ENCODE measurements around the gene SLC11A2. TPM values are rescaled to one million over a fixed set of nuclear protein-coding genes. Genes with fewer than 3 reads are reported as not detected.

SLC11A2 gene
- total and polyA plus RNA-seq, 2 donors (not counting 1 experiment from before 2014, with no cell fraction given) = 19.7 to 42.0 TPM

DNA sequence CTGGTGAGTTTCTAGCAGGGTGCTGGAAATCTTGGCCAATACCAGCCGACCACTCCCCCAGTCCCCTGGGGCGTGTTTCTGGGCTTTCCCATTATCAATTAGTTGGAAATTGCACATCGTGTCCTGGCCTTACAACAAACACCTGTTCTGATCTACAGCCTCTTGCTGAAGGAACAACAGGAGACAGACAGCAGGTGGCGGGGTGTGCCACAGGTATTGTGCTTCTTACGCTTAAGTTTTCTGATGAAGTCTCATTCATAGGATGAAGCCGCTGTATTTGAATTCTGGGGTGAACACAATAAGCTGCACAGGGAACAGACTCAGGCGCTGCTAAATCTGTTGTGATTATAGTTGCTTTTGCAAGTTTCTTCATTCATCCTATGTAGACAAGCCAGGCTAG is 73.1 kb downstream of the SLC11A2 start:
- Histone ChIP-seq H3K9me3 (ENCODE audit: control extremely low read depth in 1 of 3, control insufficient read depth in 2 of 3, insufficient read depth in 1 of 3, low read length in 2 of 3) (no peaks in the 10 kb centered on the region), H3K4me1 (ENCODE audit: control insufficient read depth in 2 of 2, insufficient read depth in 2 of 2, low read length in 2 of 2) (no peaks in the 10 kb centered on the region), H4K20me1 (ENCODE audit: control insufficient read depth, insufficient read depth, low read length, poor library complexity, severe bottlenecking) (no peaks in the 10 kb centered on the region), H3K27ac (ENCODE audit: low read length in 2 of 2) (no peak overlapping the region), H3K4me3 (ENCODE audit: control extremely low read depth in 1 of 5, extremely low read depth in 1 of 5, insufficient read depth in 1 of 5, low read depth in 2 of 5, low read length in 4 of 5) (no peak overlapping the region), H3K36me3 (replicated peaks in 1 of 2; ENCODE audit: control extremely low read depth in 1 of 2, control insufficient read depth in 1 of 2, extremely low read depth in 1 of 2, insufficient read depth in 2 of 2, low read length in 1 of 2) (no peaks in the 10 kb centered on the region), H3K79me2 (ENCODE audit: control insufficient read depth, insufficient read depth, low read length) (no peaks in the 10 kb centered on the region), H2AFZ (ENCODE audit: insufficient read depth, low read depth, low read length, poor library complexity, severe bottlenecking) (no peak overlapping the region), H3K9ac (ENCODE audit: low read length) (no peak overlapping the region), H3K27me3 (replicated peaks in 1 of 4; ENCODE audit: control extremely low read depth in 1 of 4, control insufficient read depth in 3 of 4, insufficient read depth in 4 of 4, low read length in 3 of 4) (no peaks in the 10 kb centered on the region), H3K4me2 (replicated peaks; ENCODE audit: low read depth, low read length, poor library complexity, severe bottlenecking) (no peak overlapping the region)
- no peak for ATAC-seq (ENCODE audit: low read depth)
- WGBS (ENCODE audit: insufficient coverage) = 100% methylated on average over 5 of the region's 7 CpGs
- no peak for TF ChIP-seq EZH2 (IDR thresholded peaks at IDR 0.05; ENCODE audit: borderline replicate concordance, insufficient read depth, low read depth, low read length, poor library complexity, severe bottlenecking)
- TF ChIP-seq, protein P1, sequence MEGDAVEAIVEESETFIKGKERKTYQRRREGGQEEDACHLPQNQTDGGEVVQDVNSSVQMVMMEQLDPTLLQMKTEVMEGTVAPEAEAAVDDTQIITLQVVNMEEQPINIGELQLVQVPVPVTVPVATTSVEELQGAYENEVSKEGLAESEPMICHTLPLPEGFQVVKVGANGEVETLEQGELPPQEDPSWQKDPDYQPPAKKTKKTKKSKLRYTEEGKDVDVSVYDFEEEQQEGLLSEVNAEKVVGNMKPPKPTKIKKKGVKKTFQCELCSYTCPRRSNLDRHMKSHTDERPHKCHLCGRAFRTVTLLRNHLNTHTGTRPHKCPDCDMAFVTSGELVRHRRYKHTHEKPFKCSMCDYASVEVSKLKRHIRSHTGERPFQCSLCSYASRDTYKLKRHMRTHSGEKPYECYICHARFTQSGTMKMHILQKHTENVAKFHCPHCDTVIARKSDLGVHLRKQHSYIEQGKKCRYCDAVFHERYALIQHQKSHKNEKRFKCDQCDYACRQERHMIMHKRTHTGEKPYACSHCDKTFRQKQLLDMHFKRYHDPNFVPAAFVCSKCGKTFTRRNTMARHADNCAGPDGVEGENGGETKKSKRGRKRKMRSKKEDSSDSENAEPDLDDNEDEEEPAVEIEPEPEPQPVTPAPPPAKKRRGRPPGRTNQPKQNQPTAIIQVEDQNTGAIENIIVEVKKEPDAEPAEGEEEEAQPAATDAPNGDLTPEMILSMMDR (IDR thresholded peaks at IDR 0.05) = no peak
- peaks cover 2% of the 10 kb centered on the region for H3K4me1 Mint-ChIP-seq
- no peaks in the 10 kb centered on the region for H3K9me3 Mint-ChIP-seq (ENCODE audit: insufficient read depth)
- H3K27me3 Mint-ChIP-seq = no peaks in the 10 kb centered on the region
- H3K27ac Mint-ChIP-seq = no peak overlapping the region
- intact Hi-C loops (cut with micrococcal nuclease) = no loop called here
- CTCF ChIA-PET = no interaction called here
- POLR2A ChIA-PET = no interaction called here
- no peak overlapping the region for H3K4me3 Mint-ChIP-seq
- DNase-seq = no peak

DNA sequence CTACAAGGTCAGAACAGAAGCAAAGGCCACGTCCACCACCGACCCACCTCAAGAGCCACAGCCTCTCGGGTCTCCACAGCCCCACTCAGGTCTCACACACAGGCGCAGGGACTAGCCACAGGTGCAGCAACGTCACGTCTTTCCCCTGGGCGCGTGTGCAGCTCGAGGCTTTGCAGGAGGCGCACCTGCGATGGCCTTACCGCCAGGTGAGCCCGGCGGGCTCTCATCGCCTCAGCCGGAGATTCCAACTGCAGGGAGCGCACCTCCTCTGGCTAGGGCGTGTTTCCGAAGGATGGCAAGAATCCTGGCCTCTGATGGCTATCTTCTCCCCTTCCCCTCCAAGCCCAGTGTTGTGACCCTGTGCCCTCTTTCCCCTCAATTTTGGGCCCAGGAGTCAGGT is 73.7 kb downstream of the SLC11A2 start, which contains the start of gene HIGD1C:
Gene HIGD1C, plus strand, starts transcription at position 35 of the 400 bp plus-strand sequence. CDS start 1,455 bp downstream, outside the sequence.
- Histone ChIP-seq H3K27me3 (replicated peaks in 1 of 4; ENCODE audit: control extremely low read depth in 1 of 4, control insufficient read depth in 3 of 4, insufficient read depth in 4 of 4, low read length in 3 of 4) (no peaks in the 10 kb centered on the region), H3K36me3 (replicated peaks in 1 of 2; ENCODE audit: control extremely low read depth in 1 of 2, control insufficient read depth in 1 of 2, extremely low read depth in 1 of 2, insufficient read depth in 2 of 2, low read length in 1 of 2) (no peaks in the 10 kb centered on the region), H4K20me1 (ENCODE audit: control insufficient read depth, insufficient read depth, low read length, poor library complexity, severe bottlenecking) (no peaks in the 10 kb centered on the region), H3K9ac (ENCODE audit: low read length) (no peak within 1 kb of the TSS), H3K27ac (ENCODE audit: low read length in 2 of 2) (no peak within 1 kb of the TSS), H3K4me3 (ENCODE audit: control extremely low read depth in 1 of 5, extremely low read depth in 1 of 5, insufficient read depth in 1 of 5, low read depth in 2 of 5, low read length in 4 of 5) (no peak within 1 kb of the TSS), H3K4me2 (replicated peaks; ENCODE audit: low read depth, low read length, poor library complexity, severe bottlenecking) (no peak within 1 kb of the TSS), H3K79me2 (ENCODE audit: control insufficient read depth, insufficient read depth, low read length) (no peaks in the 10 kb centered on the region), H3K9me3 (ENCODE audit: control extremely low read depth in 1 of 3, control insufficient read depth in 2 of 3, insufficient read depth in 1 of 3, low read length in 2 of 3) (no peaks in the 10 kb centered on the region), H2AFZ (ENCODE audit: insufficient read depth, low read depth, low read length, poor library complexity, severe bottlenecking) (no peak within 1 kb of the TSS), H3K4me1 (ENCODE audit: control insufficient read depth in 2 of 2, insufficient read depth in 2 of 2, low read length in 2 of 2) (no peaks in the 10 kb centered on the region)
- ChIA-PET POLR2A (no interaction called here), CTCF (no interaction called here)
- Mint-ChIP-seq H3K9me3 (ENCODE audit: insufficient read depth) (no peaks in the 10 kb centered on the region), H3K27ac (no peak within 1 kb of the TSS), H3K4me3 (no peak within 1 kb of the TSS), H3K27me3 (no peaks in the 10 kb centered on the region), H3K4me1 (peaks cover 2% of the 10 kb centered on the region)
- DNase-seq = no peak
- intact Hi-C loops (cut with micrococcal nuclease) = no loop called here
- ATAC-seq (ENCODE audit: low read depth) = no peak
- WGBS (ENCODE audit: insufficient coverage) = 92% methylated on average over 19 of the region's 19 CpGs
- TF ChIP-seq, protein P1 (IDR thresholded peaks at IDR 0.05) = no peak
- TF ChIP-seq EZH2 (IDR thresholded peaks at IDR 0.05; ENCODE audit: borderline replicate concordance, insufficient read depth, low read depth, low read length, poor library complexity, severe bottlenecking) = no peak
